ENCODE results near the gene ZNF81.
"Not testable (repeated sequence)": the region's sequence is repeated elsewhere in the genome, so short reads cannot be mapped to it uniquely, and the experiment has no call there.

ZNF81 gene

GRCh38 chrX:47898024-47898423 lies 61.3 kb downstream of the ZNF81 start:
- DNase-seq (ENCODE audit: low read depth): no peak
- TF ChIP-seq CTCF (IDR thresholded peaks at IDR 0.05; ENCODE audit: insufficient read depth, low read depth, low read length, missing control alignments): no peak
- H3K4me3 ChIP-seq (ENCODE audit: low read length): no peak overlapping the region

GRCh38 chrX:47900833-47901232 lies 64.1 kb downstream of the ZNF81 start:
- TF ChIP-seq CTCF (IDR thresholded peaks at IDR 0.05; ENCODE audit: insufficient read depth, low read depth, low read length, missing control alignments): no peak
- DNase-seq (ENCODE audit: low read depth): no peak
- no peak overlapping the region for H3K4me3 ChIP-seq (ENCODE audit: low read length)

- TF ChIP-seq CTCF (IDR thresholded peaks at IDR 0.05; ENCODE audit: insufficient read depth, low read depth, low read length, missing control alignments): no peak
- DNase-seq (ENCODE audit: low read depth): no peak
- no peak overlapping the region for H3K4me3 ChIP-seq (ENCODE audit: low read length)
Measured at GRCh38 chrX:47902161-47902560, 65.5 kb downstream of the ZNF81 start.

DNA sequence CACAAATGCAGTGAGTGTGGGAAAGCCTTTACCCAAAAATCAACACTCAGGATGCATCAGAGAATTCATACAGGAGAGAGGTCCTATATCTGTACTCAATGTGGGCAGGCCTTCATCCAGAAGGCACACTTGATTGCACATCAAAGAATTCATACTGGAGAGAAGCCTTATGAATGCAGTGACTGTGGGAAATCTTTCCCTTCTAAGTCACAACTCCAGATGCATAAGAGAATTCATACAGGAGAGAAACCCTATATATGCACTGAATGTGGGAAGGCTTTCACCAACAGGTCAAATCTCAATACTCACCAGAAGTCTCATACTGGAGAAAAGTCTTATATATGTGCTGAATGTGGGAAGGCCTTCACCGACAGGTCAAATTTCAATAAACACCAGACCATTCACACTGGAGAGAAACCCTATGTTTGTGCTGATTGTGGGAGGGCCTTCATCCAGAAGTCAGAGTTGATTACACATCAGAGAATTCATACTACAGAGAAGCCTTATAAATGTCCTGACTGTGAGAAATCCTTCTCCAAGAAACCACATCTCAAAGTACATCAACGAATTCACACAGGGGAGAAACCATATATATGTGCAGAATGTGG lies 79.3 kb downstream of the ZNF81 start:
- H3K4me3 ChIP-seq (ENCODE audit: low read length): no peak overlapping the region
- no peak for DNase-seq (ENCODE audit: low read depth)
- no peak for TF ChIP-seq CTCF (IDR thresholded peaks at IDR 0.05; ENCODE audit: insufficient read depth, low read depth, low read length, missing control alignments)

DNA sequence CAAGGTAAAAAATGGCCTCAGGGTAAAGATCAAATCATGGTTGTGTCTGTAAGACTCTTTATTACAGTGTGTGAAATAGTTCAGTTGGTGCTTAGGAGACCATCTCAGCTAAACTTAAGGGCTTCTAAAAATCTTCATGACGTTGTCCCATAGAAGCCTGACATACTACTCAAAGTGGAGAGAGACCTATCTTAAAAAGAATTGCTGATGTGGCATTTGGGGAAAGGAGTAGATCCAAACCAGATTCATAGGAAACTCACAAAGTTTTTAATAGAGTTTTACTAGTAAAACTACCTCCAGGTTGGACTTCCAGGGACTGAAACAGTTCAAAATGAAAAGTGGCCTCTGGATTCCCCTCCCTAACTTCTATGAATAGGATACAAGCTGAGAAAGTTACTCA lies 81.6 kb downstream of the ZNF81 start:
- DNase-seq (ENCODE audit: low read depth): no peak
- no peak for TF ChIP-seq CTCF (IDR thresholded peaks at IDR 0.05; ENCODE audit: insufficient read depth, low read depth, low read length, missing control alignments)
- no peak overlapping the region for H3K4me3 ChIP-seq (ENCODE audit: low read length)

DNA sequence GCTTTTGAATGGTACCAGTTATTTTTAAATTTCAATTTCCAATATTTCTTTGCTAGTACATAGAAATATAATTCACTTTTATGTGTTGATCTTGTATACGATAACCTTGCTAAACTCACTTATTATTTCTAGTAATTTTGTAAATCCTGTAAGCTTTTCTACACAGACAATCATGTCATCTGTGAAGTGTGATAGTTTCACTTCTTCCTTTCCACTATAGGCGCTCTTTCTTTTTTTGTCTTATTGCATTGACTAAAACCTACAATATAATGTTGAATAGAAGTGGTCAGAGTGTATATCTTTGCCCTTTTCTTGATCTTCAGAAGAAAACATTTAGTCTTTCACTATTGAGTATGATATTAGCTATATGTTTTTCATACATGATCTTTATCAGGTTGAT lies 90.5 kb downstream of the ZNF81 start:
- TF ChIP-seq CTCF (IDR thresholded peaks at IDR 0.05; ENCODE audit: insufficient read depth, low read depth, low read length, missing control alignments): no peak
- no peak overlapping the region for H3K4me3 ChIP-seq (ENCODE audit: low read length)
- no peak for DNase-seq (ENCODE audit: low read depth)

DNA sequence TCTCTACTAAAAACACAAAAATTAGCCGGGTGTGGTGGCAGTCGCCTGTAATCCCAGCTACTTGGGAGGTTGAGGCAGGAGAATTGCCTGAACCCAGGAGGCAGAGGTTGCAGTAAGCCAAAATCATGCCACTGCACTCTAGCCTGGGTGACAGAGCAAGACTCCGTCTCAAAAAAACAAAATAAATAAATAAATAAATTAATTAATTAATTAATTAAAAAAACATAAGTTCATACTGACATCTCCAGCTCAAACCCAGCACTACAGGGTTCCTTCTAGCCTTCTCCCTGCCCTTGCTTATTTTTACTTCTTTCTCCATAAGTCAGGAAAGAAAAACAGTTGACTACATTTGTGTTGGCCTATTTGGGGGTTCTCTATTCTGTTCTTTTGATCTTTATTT lies 95.3 kb downstream of the ZNF81 start:
- not testable (repeated sequence) for H3K4me3 ChIP-seq (ENCODE audit: low read length); DNase-seq (ENCODE audit: low read depth)
